H1 (cell line): ENCODE measurements around the gene GDE1. TPM values are rescaled to one million over a fixed set of nuclear protein-coding genes. Genes with fewer than 3 reads are reported as not detected.

ENCODE experiments used
- CTCF ChIA-PET: fragments of 300-600 bp; sonication (Branson Sonifier 250); formaldehyde crosslinking; loops from one replicate; lab custom pipeline; 2021; ENCODE audit not compliant: partially characterized antibody; lab: Charles Lee
- POLR2A ChIA-PET: fragments of 300-600 bp; sonication (Branson Sonifier 250); formaldehyde crosslinking; loops from one replicate; lab custom pipeline; 2021; ENCODE audit warnings: inconsistent platforms; ENCODE audit not compliant: partially characterized antibody; lab: Charles Lee
- DNase-seq, 2 experiments: peaks; one replicate each; pipeline versions ENCODE4 v3.0.0 to v3.0.0-alpha.2; 2010 to 2022; ENCODE audit warnings: low spot score in 2 of 2, low read depth in 1 of 2, mixed read lengths in 1 of 2
- FAIRE-seq: peaks from 2 replicates; lab custom pipeline; 2011; peaks lifted over from hg19 to GRCh38; lab: Jason Lieb, UNC
- H2AFZ ChIP-seq: 2 replicates; pipeline ENCODE4 v1.8.1; 2012; ENCODE audit warnings: low read length, inconsistent platforms
- H2AK5ac ChIP-seq: 2 replicates; pipeline ENCODE4 v1.6.1; 2013; ENCODE audit warnings: low read depth, low read length
- H2BK120ac ChIP-seq: replicated peaks from 2 replicates; pipeline ENCODE3; 2013; ENCODE audit warnings: low read depth, low read length, inconsistent platforms
- H2BK12ac ChIP-seq: 2 replicates; pipeline ENCODE4 v1.6.1; 2013; ENCODE audit warnings: low read depth, low read length
- H2BK15ac ChIP-seq: 2 replicates; pipeline ENCODE4 v1.6.1; 2013; ENCODE audit warnings: low read length
- H2BK20ac ChIP-seq: 2 replicates; pipeline ENCODE4 v1.6.1; 2013; ENCODE audit warnings: low read length
- H2BK5ac ChIP-seq: 2 replicates; pipeline ENCODE4 v1.6.1; 2013; ENCODE audit warnings: low read depth, low read length
- H3K14ac ChIP-seq: 2 replicates; pipeline ENCODE4 v1.6.1; 2013; ENCODE audit warnings: inconsistent platforms; ENCODE audit not compliant: insufficient read length
- H3K18ac ChIP-seq: 2 replicates; pipeline ENCODE4 v1.6.1; 2013; ENCODE audit warnings: low read length; ENCODE audit errors: extremely low read depth
- H3K23ac ChIP-seq: 2 replicates; pipeline ENCODE4 v1.6.1; 2013; ENCODE audit warnings: inconsistent platforms; ENCODE audit not compliant: insufficient read length
- H3K23me2 ChIP-seq: 2 replicates; pipeline ENCODE4 v1.6.1; 2013; ENCODE audit warnings: low read depth, low read length
- H3K27ac ChIP-seq: 2 replicates; pipeline ENCODE4 v1.6.1; 2011; ENCODE audit warnings: low read depth, low read length, inconsistent platforms
- H3K27me3 ChIP-seq, 4 experiments: replicated peaks in 1 of 4; 1 replicate in 1 of 4; 2 replicates in 3 of 4; pipeline versions ENCODE4 v1.6.1 to v1.8.1; 2011 to 2013; ENCODE audit warnings: low read length in 3 of 4, mild to moderate bottlenecking in 3 of 4, inconsistent platforms in 2 of 4, mixed read lengths in 2 of 4, moderate library complexity in 1 of 4; ENCODE audit not compliant: control insufficient read depth in 3 of 4, insufficient read depth in 3 of 4; ENCODE audit errors: extremely low read depth in 1 of 4
- H3K36me3 ChIP-seq, 4 experiments: 2 replicates each; pipeline versions ENCODE4 v1.6.1 to v1.8.1; 2011 to 2013; ENCODE audit warnings: mild to moderate bottlenecking in 4 of 4, low read length in 3 of 4, moderate library complexity in 2 of 4, control low read depth in 1 of 4, inconsistent platforms in 1 of 4; ENCODE audit not compliant: insufficient read depth in 4 of 4, control insufficient read depth in 2 of 4
- H3K4ac ChIP-seq: replicated peaks from 2 replicates; pipeline ENCODE3; 2013; ENCODE audit warnings: low read length, low read depth, mixed read lengths, inconsistent platforms; ENCODE audit not compliant: insufficient read length
- H3K4me1 ChIP-seq, 4 experiments: replicated peaks in 1 of 4; 1 replicate in 1 of 4; 2 replicates in 3 of 4; pipeline versions ENCODE4 v1.6.1 to v1.8.1; 2011 to 2013; ENCODE audit warnings: low read length in 3 of 4, inconsistent platforms in 2 of 4, mixed read lengths in 1 of 4; ENCODE audit not compliant: insufficient read depth in 4 of 4, control insufficient read depth in 3 of 4
- H3K4me2 ChIP-seq, 2 experiments: 2 replicates each; pipeline versions ENCODE4 v1.6.1 to v1.8.1; 2011 to 2013; ENCODE audit warnings: low read depth in 2 of 2, low read length in 2 of 2, control low read depth in 1 of 2, inconsistent platforms in 1 of 2, mild to moderate bottlenecking in 1 of 2; ENCODE audit not compliant: insufficient read depth in 1 of 2
- H3K4me3 ChIP-seq, 4 experiments: fragments of 200-600, 300-600 bp in 1 of 4; sonication (generic), shearing (Covaris generic), sonication (Bioruptor Twin) in 1 of 4; 2 replicates each; pipeline versions ENCODE4 v1.5.1 to v1.8.1; 2011 to 2016; ENCODE audit warnings: low read length in 4 of 4, low read depth in 3 of 4, control low read depth in 2 of 4, inconsistent platforms in 2 of 4, mild to moderate bottlenecking in 2 of 4, mixed read lengths in 1 of 4, moderate library complexity in 1 of 4; ENCODE audit not compliant: insufficient read depth in 2 of 4; ENCODE audit errors: extremely low read depth in 1 of 4
- H3K56ac ChIP-seq: replicated peaks from 2 replicates; pipeline ENCODE3; 2013; ENCODE audit warnings: low read depth, mild to moderate bottlenecking, mixed read lengths, low read length, inconsistent platforms; ENCODE audit not compliant: insufficient read length
- H3K79me1 ChIP-seq: 2 replicates; pipeline ENCODE4 v1.6.1; 2013; ENCODE audit warnings: low read depth, low read length, control low read depth
- H3K79me2 ChIP-seq, 2 experiments: 2 replicates each; pipeline versions ENCODE4 v1.6.1 to v1.8.1; 2012 to 2013; ENCODE audit warnings: low read length in 2 of 2, mild to moderate bottlenecking in 2 of 2, inconsistent platforms in 1 of 2; ENCODE audit not compliant: insufficient read depth in 2 of 2, control insufficient read depth in 1 of 2
- H3K9ac ChIP-seq, 4 experiments: replicated peaks in 1 of 4; 1 replicate in 1 of 4; 2 replicates in 3 of 4; pipeline versions ENCODE4 v1.6.1 to v1.8.1; 2011 to 2013; ENCODE audit warnings: low read depth in 3 of 4, low read length in 3 of 4, control low read depth in 2 of 4, mild to moderate bottlenecking in 2 of 4, moderate library complexity in 2 of 4, inconsistent platforms in 1 of 4; ENCODE audit errors: extremely low read depth in 1 of 4
- H3K9me3 ChIP-seq, 2 experiments: 2 replicates each; pipeline versions ENCODE4 v1.6.1 to v1.8.1; 2012 to 2013; ENCODE audit warnings: mild to moderate bottlenecking in 2 of 2, moderate library complexity in 2 of 2, control low read depth in 1 of 2, inconsistent platforms in 1 of 2, low read depth in 1 of 2, low read length in 1 of 2, mixed read lengths in 1 of 2; ENCODE audit not compliant: insufficient read depth in 2 of 2
- H4K20me1 ChIP-seq, 2 experiments: replicated peaks in 1 of 2; 2 replicates each; pipeline versions ENCODE3 to v1.8.1; 2011 to 2013; ENCODE audit warnings: inconsistent platforms in 2 of 2, low read length in 2 of 2, mild to moderate bottlenecking in 1 of 2; ENCODE audit not compliant: insufficient read depth in 2 of 2, control insufficient read depth in 1 of 2
- H4K5ac ChIP-seq: 2 replicates; pipeline ENCODE4 v1.6.1; 2013; ENCODE audit warnings: low read length, low read depth, mixed read lengths, inconsistent platforms; ENCODE audit not compliant: insufficient read length
- H4K8ac ChIP-seq: 2 replicates; pipeline ENCODE4 v1.8.0; 2013; ENCODE audit warnings: mild to moderate bottlenecking, moderate library complexity, low read length, inconsistent platforms; ENCODE audit not compliant: insufficient read depth; ENCODE audit errors: extremely low read depth
- H4K91ac ChIP-seq: replicated peaks from 2 replicates; pipeline ENCODE3; 2013; ENCODE audit warnings: low read length, mixed read lengths, inconsistent platforms; ENCODE audit not compliant: insufficient read length
- CBX8 ChIP-seq: fragments of 300-800, 300-1000 bp; sonication (generic); IDR thresholded peaks from 2 replicates; pipeline ENCODE4 v1.7.1; 2016; ENCODE audit warnings: low read depth, low read length, borderline replicate concordance
- CTCF ChIP-seq, 3 experiments: IDR thresholded peaks; 1 replicate in 2 of 3; 2 replicates in 1 of 3; pipeline versions ENCODE4 v1.5.1 to v1.6.1; 2011; ENCODE audit warnings: low read length in 3 of 3, mild to moderate bottlenecking in 3 of 3, inconsistent platforms in 2 of 3, low read depth in 1 of 3, moderate library complexity in 1 of 3; ENCODE audit not compliant: insufficient read depth in 1 of 3; ENCODE audit errors: control extremely low read depth in 1 of 3
- HDAC2 ChIP-seq, 2 experiments: fragments of 300-600 bp in 1 of 2; sonication (generic) in 1 of 2; IDR thresholded peaks; 2 replicates each; pipeline ENCODE4 v1.6.1; 2011 to 2012; ENCODE audit warnings: low read depth in 2 of 2, low read length in 2 of 2, mild to moderate bottlenecking in 2 of 2, moderate library complexity in 2 of 2, borderline replicate concordance in 1 of 2, inconsistent platforms in 1 of 2
- KDM1A ChIP-seq: fragments of 200-600, 300-600 bp; sonication (generic); IDR thresholded peaks from 2 replicates; pipeline ENCODE4 v1.7.1; 2016; ENCODE audit warnings: mild to moderate bottlenecking, low read length, borderline replicate concordance
- NRF1 ChIP-seq: IDR thresholded peaks from 2 replicates; pipeline ENCODE4 v1.6.1; 2011; ENCODE audit warnings: mild to moderate bottlenecking, low read depth, low read length, improper control_type of control experiment
- POU5F1 ChIP-seq: IDR thresholded peaks from 2 replicates; pipeline ENCODE4 v1.6.1; 2011; ENCODE audit warnings: low read depth, mild to moderate bottlenecking, low read length, moderate library complexity
- RXRA ChIP-seq: IDR thresholded peaks from 2 replicates; pipeline ENCODE4 v1.6.1; 2011; ENCODE audit warnings: low read depth, mild to moderate bottlenecking, low read length, moderate library complexity; ENCODE audit not compliant: insufficient read depth
- WGBS, 2 experiments: shearing (Covaris generic) in 1 of 2; methylation state at CpG; one replicate each; pipeline versions ENCODE4 v1.1.6 to v1.1.7; 2013 to 2015; ENCODE audit warnings: low lambda C conversion rate in 2 of 2, mixed read lengths in 2 of 2, inconsistent platforms in 1 of 2, low coverage in 1 of 2, missing lambda C conversion rate in 1 of 2; ENCODE audit not compliant: insufficient replicate concordance in 2 of 2, insufficient coverage in 1 of 2, insufficient read length in 1 of 2; ENCODE audit errors: extremely low coverage in 1 of 2, missing lambda C conversion rate in 1 of 2; 5-methylcytosine and 5-hydroxymethylcytosine counted together
- polyA plus RNA-seq, 7 experiments: library from polyadenylated mRNA; depleted of rRNA in 3 of 7; stranded (reverse) in 5 of 7; unstranded in 2 of 7; fragments of >200 nt in 5 of 7; fragments of 200-250 nt in 2 of 7; gene quantifications; 1 replicate in 5 of 7; 2 replicates in 1 of 7; 4 replicates in 1 of 7; pipeline versions ENCODE4 v1.2.1 to v1.2.3, GENCODE V29; 2011 to 2013; ENCODE audit warnings: missing spikeins in 2 of 7, mixed read lengths in 2 of 7
- total RNA-seq: library from RNA; stranded (reverse); fragmentation: NEBNext Ultra II Directional; extraction: Animal tissue kit (Norgen Biotek cat#: 25700); gene quantifications from 2 replicates; pipeline ENCODE4 v1.2.1, GENCODE V29; 2021
- TF ChIP-seq, protein P1 (sequence below): IDR thresholded peaks from 2 replicates; pipeline ENCODE4 v1.6.1; 2011; ENCODE audit warnings: low read depth, mild to moderate bottlenecking, low read length; ENCODE audit not compliant: insufficient read depth

The GDE1 gene
- total and polyA plus RNA-seq, 2 of the 8 experiments (the other 6 are each of a cell fraction or from before 2014, with no cell fraction given) = 29.2 to 70.8 TPM

GRCh38 chr16:19502395-19503131 is 19.3 kb downstream of the GDE1 start:
- peaks cover 5 to 53% (median 41%) of the 10 kb centered on the region in 4 experiments for H3K36me3 ChIP-seq
- H3K79me1 ChIP-seq = no peaks in the 10 kb centered on the region
- no peak overlapping the region for H4K8ac ChIP-seq
- H3K79me2 ChIP-seq = no peaks in the 10 kb centered on the region
- no peak overlapping the region for H3K4me3 ChIP-seq
- DNase-seq (peak in 1 of 2 experiments; percentile 83), FAIRE-seq (peak; percentile 19)
- no peak overlapping the region for H3K18ac ChIP-seq
- no peak overlapping the region for H3K4me2 ChIP-seq
- no peak overlapping the region for H2BK5ac ChIP-seq
- no peak overlapping the region for H4K5ac ChIP-seq
- no peak overlapping the region for H4K91ac ChIP-seq
- H3K23me2 ChIP-seq = no peaks in the 10 kb centered on the region
- no peak overlapping the region for H2AK5ac ChIP-seq
- no peaks in the 10 kb centered on the region for H3K9me3 ChIP-seq
- H3K4me1 ChIP-seq = no peaks in the 10 kb centered on the region
- no peak overlapping the region for H3K27ac ChIP-seq
- no peak overlapping the region for H3K56ac ChIP-seq
- no peak overlapping the region for H2BK20ac ChIP-seq
- ChIA-PET CTCF (interaction anchor here (0.6 to 9.0 kb wide), 44 partner anchors 9 to 583 kb away, joined by 3 to 113 read pairs (median 4); partner anchors contain the start of genes CCP110 and VPS35L), POLR2A (interaction anchor here (0.8 to 1.8 kb wide), 5 partner anchors 37 to 112 kb away, joined by 3 to 5 read pairs (median 4); partner anchors contain the start of gene VPS35L)
- H2AFZ ChIP-seq = no peak overlapping the region
- H2BK15ac ChIP-seq = no peak overlapping the region
- no peak overlapping the region for H3K23ac ChIP-seq
- H3K4ac ChIP-seq = no peak overlapping the region
- WGBS, 2 experiments = 97% methylated on average over 3 of the region's 3 CpGs; no CpG with 5 or more reads in 1 of the 2 experiments
- H3K9ac ChIP-seq = no peak overlapping the region
- peaks cover 0 to 4% of the 10 kb centered on the region in 2 experiments for H4K20me1 ChIP-seq
- no peak overlapping the region for H2BK120ac ChIP-seq
- H3K27me3 ChIP-seq = no peaks in the 10 kb centered on the region
- H2BK12ac ChIP-seq = no peak overlapping the region
- H3K14ac ChIP-seq = no peak overlapping the region
- no peak for TF ChIP-seq NRF1
- TF ChIP-seq POU5F1 = no peak
- TF ChIP-seq RXRA = no peak
- TF ChIP-seq KDM1A = peak; percentile 94
- TF ChIP-seq CTCF (IDR thresholded peaks at IDR 0.05; ENCODE audit: control extremely low read depth in 1 of 3, insufficient read depth in 1 of 3, low read depth in 1 of 3, low read length in 3 of 3) = peak in 2 of 3 experiments; percentile 70 to 79; a peak in 3 of 4 replicates
- peak in 1 of 2 experiments; percentile 66; a peak in 1 of 4 replicates for TF ChIP-seq HDAC2 (IDR thresholded peaks at IDR 0.05; ENCODE audit: borderline replicate concordance in 1 of 2, low read depth in 2 of 2, low read length in 2 of 2)
- TF ChIP-seq CBX8 = no peak
- TF ChIP-seq, protein P1, sequence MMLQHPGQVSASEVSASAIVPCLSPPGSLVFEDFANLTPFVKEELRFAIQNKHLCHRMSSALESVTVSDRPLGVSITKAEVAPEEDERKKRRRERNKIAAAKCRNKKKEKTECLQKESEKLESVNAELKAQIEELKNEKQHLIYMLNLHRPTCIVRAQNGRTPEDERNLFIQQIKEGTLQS = no peak
